ENCODE data around the gene CDK15.

GRCh38 chr2:201765799-201766198, 40.5 kb upstream of the CDK15 start:
- no peak for TF ChIP-seq ESRRA (CRISPR knock-in tag; IDR thresholded peaks at IDR 0.05; ENCODE audit: borderline replicate concordance)
- TF ChIP-seq STAT6 (CRISPR knock-in tag; conservative IDR thresholded peaks at IDR 0.05; ENCODE audit: low read depth) = no peak
- no peak for TF ChIP-seq MAX (CRISPR knock-in tag; IDR thresholded peaks at IDR 0.05)
- no peak for TF ChIP-seq ZNF232 (CRISPR knock-in tag; IDR thresholded peaks at IDR 0.05)

All from WTC11 (cell line).